NCI-H1930 (cell line): ENCODE measurements around the gene MRPL19.

Experiments used
- DNase-seq, 2 experiments: peaks; one replicate each; lab custom pipeline; 2025; lab: John Stamatoyannopoulos, UW

MRPL19 gene

GRCh38 chr2:75736276-75736675 is 89.7 kb downstream of the MRPL19 start:
- no peak for DNase-seq

DNA sequence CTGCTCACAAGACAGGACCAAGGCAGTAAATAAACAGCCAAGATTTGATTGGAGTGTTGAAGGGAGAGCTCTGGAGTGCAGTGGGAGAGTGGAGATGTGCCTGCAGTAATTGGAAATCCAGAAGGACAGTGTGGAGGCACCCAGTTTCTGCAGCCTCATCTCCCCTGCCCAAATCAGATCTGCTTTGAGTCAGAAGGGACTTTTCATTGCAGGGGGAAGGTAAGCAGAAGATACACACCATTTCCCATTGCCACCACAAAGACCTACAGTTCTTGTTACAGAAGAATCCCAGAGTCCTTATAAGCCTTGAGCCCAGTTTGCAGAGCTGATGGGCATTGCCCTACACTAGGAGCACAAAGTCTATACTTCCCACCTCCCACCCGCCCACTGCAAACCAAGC is 91.4 kb downstream of the MRPL19 start:
- DNase-seq = no peak
